ENCODE measurements around the gene GMDS.

The GMDS gene

GRCh38 chr6:1739680-1740079, 505.7 kb downstream of the GMDS start:
- DNase-seq (ENCODE audit: low read depth) = peak; percentile 86
- H3K4me3 ChIP-seq (ENCODE audit: low read depth, low read length) = no peak overlapping the region
- TF ChIP-seq CTCF (IDR thresholded peaks at IDR 0.05; ENCODE audit: insufficient read depth, low read depth, low read length, missing control alignments) = no peak

DNA sequence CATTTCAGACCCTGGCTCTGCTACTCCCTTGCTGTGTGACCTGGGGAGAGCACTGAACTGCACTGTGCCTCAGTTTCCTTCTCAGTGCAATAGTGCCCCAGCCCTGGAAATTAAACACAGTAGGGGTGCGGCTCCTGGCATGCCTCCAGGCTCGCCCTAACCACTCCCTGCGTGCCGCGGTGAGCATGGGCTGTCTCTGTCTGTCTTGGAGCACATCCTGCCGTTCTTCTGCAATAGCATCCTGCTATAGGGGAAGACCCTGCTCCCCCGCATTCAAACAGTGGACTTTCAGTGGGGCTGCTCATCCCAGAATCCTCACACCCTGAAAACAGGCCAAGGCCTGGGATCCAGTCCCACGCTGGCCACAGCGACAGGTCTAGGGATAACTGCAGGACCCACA, 506.2 kb downstream of the GMDS start:
- DNase-seq (ENCODE audit: low read depth) = peak; percentile 57
- no peak for TF ChIP-seq CTCF (IDR thresholded peaks at IDR 0.05; ENCODE audit: insufficient read depth, low read depth, low read length, missing control alignments)
- no peak overlapping the region for H3K4me3 ChIP-seq (ENCODE audit: low read depth, low read length)

- H3K4me3 ChIP-seq (ENCODE audit: low read depth, low read length) = no peak overlapping the region
Observed at GRCh38 chr6:1738558-1739081, 506.8 kb downstream of the GMDS start.

DNA sequence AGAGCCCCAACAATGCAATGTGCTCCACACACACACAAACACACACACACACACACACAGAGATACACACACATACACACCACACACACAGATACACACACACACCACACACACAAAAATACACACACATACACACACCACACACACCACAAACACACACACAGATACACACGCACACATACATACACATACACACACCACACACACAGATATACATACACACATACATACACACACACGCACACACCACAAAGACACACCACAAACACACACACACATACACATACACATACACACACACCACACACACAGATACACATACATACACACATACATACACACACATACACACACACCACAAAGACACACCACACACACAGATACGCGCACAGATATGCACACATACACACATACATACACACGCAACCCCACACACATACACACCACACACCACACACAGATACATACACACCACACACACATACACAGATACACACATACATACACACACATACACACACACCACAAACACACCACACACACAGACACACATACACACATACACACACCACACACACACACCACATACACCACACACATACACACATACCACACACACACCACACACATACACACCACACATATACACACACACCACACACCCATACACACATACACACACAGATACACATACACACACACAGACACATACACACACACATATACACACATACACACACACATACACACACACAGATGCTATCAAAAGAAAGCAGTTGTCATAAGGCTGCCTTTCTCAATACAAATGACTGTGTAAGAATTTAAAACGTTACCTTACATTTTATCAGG, 507.7 kb downstream of the GMDS start:
- TF ChIP-seq CTCF (IDR thresholded peaks at IDR 0.05; ENCODE audit: insufficient read depth, low read depth, low read length, missing control alignments) = no peak
- H3K4me3 ChIP-seq (ENCODE audit: low read depth, low read length) = no peak overlapping the region
- no peak for DNase-seq (ENCODE audit: low read depth)

More at GRCh38 chr6:1738558-1739081, 506.8 kb downstream of the GMDS start:
- DNase-seq (ENCODE audit: low read depth) = peak; percentile 4
- no peak for TF ChIP-seq CTCF (IDR thresholded peaks at IDR 0.05; ENCODE audit: insufficient read depth, low read depth, low read length, missing control alignments)

DNA sequence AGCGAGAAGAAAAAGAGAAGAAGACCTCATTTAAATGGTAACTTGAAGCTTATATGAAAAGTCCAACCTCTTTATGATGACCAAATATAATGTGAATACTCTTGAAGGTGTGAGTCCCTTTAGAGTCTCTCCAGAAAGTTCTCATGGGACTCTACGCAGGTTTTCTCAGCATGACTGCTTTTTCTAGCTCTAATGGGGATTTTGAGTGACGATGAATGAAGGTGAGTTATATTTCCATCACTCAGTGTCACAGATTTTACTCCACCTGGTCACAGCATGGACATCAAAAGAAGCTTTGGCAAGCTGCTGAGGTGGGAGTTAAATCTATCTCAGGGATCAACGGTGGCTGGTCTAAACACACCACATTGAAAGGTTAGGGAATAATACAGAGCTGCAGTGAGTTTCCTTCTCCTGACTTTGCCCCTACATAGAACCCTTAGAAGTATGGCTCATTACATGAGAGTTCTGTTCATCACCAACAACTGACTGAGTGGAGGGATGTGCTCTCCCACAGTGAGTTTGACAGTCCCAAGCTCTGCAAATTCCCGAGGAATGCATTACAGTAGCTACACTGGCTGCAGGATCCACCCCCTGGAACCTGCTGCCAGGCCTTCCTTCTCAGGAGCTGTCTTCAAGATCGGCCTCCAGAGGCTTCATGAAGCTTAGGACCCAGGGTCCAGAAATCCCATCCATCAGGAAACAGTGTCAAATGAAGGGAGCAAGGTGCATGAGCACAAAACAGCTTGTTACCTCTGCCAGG, 508.9 kb downstream of the GMDS start:
- no peak overlapping the region for H3K4me3 ChIP-seq (ENCODE audit: low read depth, low read length)
- TF ChIP-seq CTCF (IDR thresholded peaks at IDR 0.05; ENCODE audit: insufficient read depth, low read depth, low read length, missing control alignments) = no peak
- DNase-seq (ENCODE audit: low read depth) = peak; percentile 9

GRCh38 chr6:1735239-1735803, 510.1 kb downstream of the GMDS start:
- DNase-seq (ENCODE audit: low read depth) = no peak
- no peak for TF ChIP-seq CTCF (IDR thresholded peaks at IDR 0.05; ENCODE audit: insufficient read depth, low read depth, low read length, missing control alignments)
- no peak overlapping the region for H3K4me3 ChIP-seq (ENCODE audit: low read depth, low read length)
